ENCODE results near the gene C1orf198. TPM values are rescaled to one million over a fixed set of nuclear protein-coding genes. Genes with fewer than 3 reads are reported as not detected.

The C1orf198 gene
- total and polyA plus RNA-seq, 2 of the 4 experiments (the other 2 are of a cell fraction) = 67.4 to 76.2 TPM

GRCh38 chr1:230877924-230878590 is 9.7 kb upstream of the C1orf198 start:
- Histone ChIP-seq H3K56ac (ENCODE audit: extremely low read depth, insufficient read depth, low read length) (peak overlapping the region; percentile 67; the same call in 1 of the 2 replicates), H4K91ac (ENCODE audit: insufficient read depth, low read depth, low read length) (peak overlapping the region; percentile 87), H2BK120ac (ENCODE audit: low read depth, low read length) (peak overlapping the region; percentile 92), H2BK20ac (ENCODE audit: low read depth, low read length) (peak overlapping the region; percentile 92), H3K27ac (ENCODE audit: insufficient read depth, low read length) (peak overlapping the region; percentile 98), H3K36me3 (ENCODE audit: control insufficient read depth, insufficient read depth, low read length) (no peaks in the 10 kb centered on the region), H2BK5ac (ENCODE audit: low read depth, low read length, poor library complexity, severe bottlenecking) (peak overlapping the region; percentile 95), H3K4me2 (ENCODE audit: low read depth, low read length) (peak overlapping the region; percentile 55), H4K5ac (ENCODE audit: low read depth, low read length) (peak overlapping the region; percentile 84), H3K14ac (replicated peaks; ENCODE audit: low read depth, low read length) (peak overlapping the region; percentile 43; the same call in 1 of the 2 replicates), H2AK5ac (ENCODE audit: low read depth, low read length) (peak overlapping the region; percentile 80), H3K4me3 (ENCODE audit: insufficient read depth, low read depth, low read length) (no peak overlapping the region), H3K4ac (ENCODE audit: low read depth, low read length) (peak overlapping the region; percentile 90), H4K20me1 (ENCODE audit: insufficient read depth, low read length) (no peaks in the 10 kb centered on the region), H4K8ac (ENCODE audit: low read depth in 2 of 2, low read length in 2 of 2) (peak overlapping the region; percentile 57 to 84), H3K18ac (ENCODE audit: low read depth, low read length) (peak overlapping the region; percentile 97), H3K9ac (ENCODE audit: low read depth, low read length) (peak overlapping the region; percentile 50; the same call in 1 of the 2 replicates), H3K9me3 (ENCODE audit: control insufficient read depth, insufficient read depth, low read length) (no peaks in the 10 kb centered on the region), H2AFZ (replicated peaks; ENCODE audit: low read length, poor library complexity) (no peak overlapping the region), H3K23ac (ENCODE audit: low read depth, low read length) (peak overlapping the region; percentile 61; the same call in 1 of the 2 replicates), H2AK9ac (replicated peaks; ENCODE audit: low read depth, low read length, poor library complexity) (no peak overlapping the region), H3K4me1 (ENCODE audit: control insufficient read depth, insufficient read depth, low read length) (peaks cover 28% of the 10 kb centered on the region), H3K9me1 (ENCODE audit: insufficient read depth, low read length) (peaks cover 15% of the 10 kb centered on the region), H3K27me3 (ENCODE audit: control insufficient read depth, insufficient read depth, low read length) (no peaks in the 10 kb centered on the region), H3K79me1 (ENCODE audit: low read depth in 1 of 2, low read length in 2 of 2) (no peaks in the 10 kb centered on the region), H2BK15ac (ENCODE audit: low read depth, low read length) (peak overlapping the region; percentile 65)
- no peak for ATAC-seq (ENCODE audit: low read depth)
- in situ Hi-C loops (cut with MboI; ENCODE audit: low sequenced_read_pairs) (no loop called here), dilution Hi-C loops (cut with HindIII; ENCODE audit: low sequenced_read_pairs, unreplicated experiment) (no loop called here), intact Hi-C loops (cut with micrococcal nuclease) (no loop called here)
- ChIA-PET POLR2A (ENCODE audit: unreplicated experiment) (interaction anchor here (1.0 kb wide), 1 partner anchor 11 kb away, joined by 3 read pairs; no protein-coding TSS in a partner anchor), CTCF (interaction anchor here (1.1 kb wide), 1 partner anchor 15 kb away, joined by 3 read pairs; no protein-coding TSS in a partner anchor)
- no peak for DNase-seq
- TF ChIP-seq POLR2A (IDR thresholded peaks at IDR 0.05; ENCODE audit: low read depth, low read length) (no peak), USF2 (IDR thresholded peaks at IDR 0.05; ENCODE audit: low read depth, low read length) (no peak), MAFK (IDR thresholded peaks at IDR 0.05; ENCODE audit: low read depth, low read length) (peak; percentile 65), BHLHE40 (IDR thresholded peaks at IDR 0.05; ENCODE audit: low read depth, low read length) (no peak)
- WGBS, 2 experiments (ENCODE audit: extremely low coverage in 2 of 2, insufficient read length in 1 of 2) = no CpG with 5 or more reads among the region's 4 CpGs
- BruUV-seq (replicated peaks) = no TSS peak

Data from IMR-90 (cell line).